CD4-positive, alpha-beta memory T cell (primary cell): ENCODE results near the gene ALDH3A2. TPM values are rescaled to one million over a fixed set of nuclear protein-coding genes. Genes with fewer than 3 reads are reported as not detected.
A peak's percentile ranks its signal among the peaks of the same experiment; 100 is the strongest.
"Not testable (repeated sequence)": the region's sequence is repeated elsewhere in the genome, so short reads cannot be mapped to it uniquely, and the experiment has no call there.

ENCODE experiments used
- CTCF ChIA-PET: fragments of 350-600 bp; sonication (Branson Sonifier 250); formaldehyde crosslinking; loops from one replicate; lab custom pipeline; 2021; ENCODE audit warnings: inconsistent platforms; ENCODE audit not compliant: partially characterized antibody; lab: Charles Lee
- POLR2A ChIA-PET: fragments of 350-600 bp; sonication (Branson Sonifier 250); formaldehyde crosslinking; loops from one replicate; lab custom pipeline; 2021; ENCODE audit not compliant: partially characterized antibody; lab: Charles Lee
- DNase-seq, 5 donors: peaks; one replicate each; pipeline versions ENCODE4 v3.0.0 to v3.0.0-alpha.2; 2020 to 2022; ENCODE audit warnings: mixed read lengths in 1 of 5
- H3K27ac ChIP-seq: one replicate; pipeline ENCODE4 v1.7.0; 2013; ENCODE audit warnings: low read depth, low read length
- H3K27me3 ChIP-seq: 2 replicates; pipeline ENCODE4 v1.7.0; 2013; ENCODE audit warnings: mild to moderate bottlenecking, low read length, moderate library complexity; ENCODE audit not compliant: insufficient read depth
- H3K36me3 ChIP-seq: 2 replicates; pipeline ENCODE4 v1.7.0; 2013; ENCODE audit warnings: mild to moderate bottlenecking, low read length, moderate library complexity; ENCODE audit not compliant: insufficient read depth
- H3K4me1 ChIP-seq: 2 replicates; pipeline ENCODE4 v1.7.0; 2013; ENCODE audit warnings: mild to moderate bottlenecking, low read length, moderate library complexity; ENCODE audit not compliant: insufficient read depth
- H3K4me3 ChIP-seq, 2 donors: one replicate each; pipeline ENCODE4 v1.7.0; 2013; ENCODE audit warnings: low read length in 2 of 2, mild to moderate bottlenecking in 1 of 2
- H3K9me3 ChIP-seq, 2 donors: one replicate each; pipeline ENCODE4 v1.7.0; 2013; ENCODE audit warnings: low read length in 2 of 2, control low read depth in 1 of 2; ENCODE audit not compliant: control insufficient read depth in 1 of 2
- H3K27ac Mint-ChIP-seq, 7 donors: one replicate each; pipeline ENCODE4 v1.8.0; 2020 to 2021; ENCODE audit warnings: mixed read lengths in 7 of 7, mild to moderate bottlenecking in 6 of 7, inconsistent platforms in 3 of 7, moderate library complexity in 3 of 7
- H3K27me3 Mint-ChIP-seq, 2 donors: one replicate each; pipeline ENCODE4 v1.8.0; 2020 to 2021; ENCODE audit warnings: mixed read lengths in 2 of 2
- H3K36me3 Mint-ChIP-seq, 2 donors: one replicate each; pipeline ENCODE4 v1.8.0; 2020 to 2021; ENCODE audit warnings: mixed read lengths in 2 of 2, inconsistent platforms in 1 of 2, mild to moderate bottlenecking in 1 of 2
- H3K4me1 Mint-ChIP-seq, 4 donors: one replicate each; pipeline ENCODE4 v1.8.0; 2020 to 2021; ENCODE audit warnings: mixed read lengths in 4 of 4, mild to moderate bottlenecking in 1 of 4
- H3K4me3 Mint-ChIP-seq, 8 donors: one replicate each; pipeline ENCODE4 v1.8.0; 2020 to 2021; ENCODE audit warnings: mixed read lengths in 8 of 8, mild to moderate bottlenecking in 7 of 8, moderate library complexity in 6 of 8, inconsistent platforms in 3 of 8
- H3K9me3 Mint-ChIP-seq, 8 donors: one replicate each; pipeline ENCODE4 v1.8.0; 2020 to 2021; ENCODE audit warnings: mixed read lengths in 8 of 8, mild to moderate bottlenecking in 5 of 8, inconsistent platforms in 3 of 8, moderate library complexity in 1 of 8
- intact Hi-C: fragments of 100-400 bp; cut with micrococcal nuclease; formaldehyde crosslinking; loops from one replicate; pipeline ENCODE4 v1.15.1; 2023
- polyA plus RNA-seq, 2 donors: library from polyadenylated mRNA; unstranded; fragments of 300-500 nt; fragmentation: Illumina TruSeq; gene quantifications; one replicate each; pipeline ENCODE4 v1.2.3, GENCODE V29; 2021
- total RNA-seq, 2 experiments: library from RNA; stranded (reverse); gene quantifications; one replicate each; pipeline ENCODE4 v1.2.3, GENCODE V29; 2021

ALDH3A2 gene
- total and polyA plus RNA-seq, 4 experiments from 2014 or later = 19.7 to 52.5 (median 35.0) TPM

DNA sequence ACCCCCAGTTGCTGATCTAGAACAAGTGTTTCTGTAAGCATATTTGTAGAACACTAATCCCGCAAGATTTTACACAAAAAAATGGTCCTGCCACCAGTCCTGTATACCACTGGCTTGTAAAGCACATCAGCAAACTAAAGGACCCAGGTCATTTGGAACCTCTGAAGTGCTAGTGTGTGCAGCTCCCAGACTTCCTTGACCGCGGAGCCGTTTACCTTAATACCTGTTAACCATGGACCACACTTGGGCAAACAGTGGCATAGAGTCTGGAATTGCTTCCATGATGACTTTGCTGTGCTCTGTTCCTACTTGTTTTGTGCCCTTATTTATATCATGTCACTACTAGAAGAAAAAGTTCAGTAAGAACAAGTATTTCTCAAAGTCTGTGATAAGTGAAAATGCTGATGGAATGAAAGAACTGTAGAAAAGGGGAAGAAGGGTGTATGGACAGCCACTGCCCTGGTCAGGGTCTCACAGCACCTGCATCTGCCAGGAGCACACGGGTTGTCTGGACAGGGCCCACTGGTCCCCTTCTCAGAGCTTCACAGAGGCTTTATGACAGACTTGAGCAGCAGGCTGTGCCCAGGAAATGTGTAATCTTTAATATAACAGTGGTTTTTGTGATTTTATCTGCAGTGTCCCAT, 29.3 kb downstream of the ALDH3A2 start:
- Histone ChIP-seq H3K4me3 (no peak overlapping the region), H3K9me3 (no peaks in the 10 kb centered on the region), H3K27ac (no peak overlapping the region), H3K4me1 (no peaks in the 10 kb centered on the region), H3K27me3 (no peaks in the 10 kb centered on the region), H3K36me3 (no peaks in the 10 kb centered on the region)
- DNase-seq = no peak
- Mint-ChIP-seq H3K27ac (no peak overlapping the region), H3K27me3 (no peaks in the 10 kb centered on the region), H3K4me3 (no peak overlapping the region), H3K4me1 (peaks cover 0 to 1% (median 0%) of the 10 kb centered on the region in 4 donors), H3K36me3 (peaks cover 22 to 33% of the 10 kb centered on the region in 2 donors), H3K9me3 (no peaks in the 10 kb centered on the region)
- ChIA-PET POLR2A (no interaction called here), CTCF (no interaction called here)
- intact Hi-C loops = no loop called here

- H3K9me3 ChIP-seq = no peaks in the 10 kb centered on the region
- intact Hi-C loops = no loop called here
- H3K36me3 ChIP-seq = no peaks in the 10 kb centered on the region
- H3K4me3 Mint-ChIP-seq = no peak overlapping the region
- H3K36me3 Mint-ChIP-seq = peaks cover 22 to 30% of the 10 kb centered on the region in 2 donors
- no peaks in the 10 kb centered on the region for H3K27me3 Mint-ChIP-seq
- H3K4me1 ChIP-seq = no peaks in the 10 kb centered on the region
- no peaks in the 10 kb centered on the region for H3K27me3 ChIP-seq
- H3K4me3 ChIP-seq = no peak overlapping the region
- H3K9me3 Mint-ChIP-seq = no peaks in the 10 kb centered on the region
- DNase-seq = no peak
- H3K27ac Mint-ChIP-seq = peak overlapping the region in 2 of 7 donors; percentile 23 to 53
- no peak overlapping the region for H3K27ac ChIP-seq
- POLR2A ChIA-PET = no interaction called here
- CTCF ChIA-PET = no interaction called here
- H3K4me1 Mint-ChIP-seq = peaks cover 0 to 1% (median 0%) of the 10 kb centered on the region in 4 donors
These were observed 30.3 kb downstream of the ALDH3A2 start for GRCh38 chr17:19678581-19679453.

DNA sequence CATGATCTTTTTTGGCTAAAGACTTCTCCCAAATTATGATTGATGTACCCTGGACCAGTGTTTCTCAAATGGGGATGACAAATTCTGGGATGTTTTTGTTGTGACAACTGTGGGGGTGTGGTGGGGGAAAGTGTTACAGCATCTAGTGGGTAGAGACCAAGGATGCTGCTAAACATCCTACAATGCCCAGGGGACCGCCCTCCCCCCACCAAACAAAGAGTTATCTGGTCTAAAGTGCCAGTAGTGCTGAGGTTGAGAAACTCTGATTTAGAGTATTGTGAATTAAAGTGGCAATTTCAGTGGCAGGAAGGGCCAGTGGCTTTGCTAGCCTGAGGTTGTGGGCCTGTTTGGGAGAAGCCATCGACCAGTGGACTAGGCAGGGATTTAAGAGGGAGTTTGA, 34.6 kb downstream of the ALDH3A2 start:
- Mint-ChIP-seq H3K4me1 (peaks cover 0 to 1% (median 0%) of the 10 kb centered on the region in 4 donors), H3K4me3 (no peak overlapping the region), H3K36me3 (peaks cover 0 to 2% of the 10 kb centered on the region in 2 donors), H3K27ac (no peak overlapping the region), H3K27me3 (no peaks in the 10 kb centered on the region), H3K9me3 (no peaks in the 10 kb centered on the region)
- Histone ChIP-seq H3K4me3 (no peak overlapping the region), H3K36me3 (no peaks in the 10 kb centered on the region), H3K4me1 (no peaks in the 10 kb centered on the region), H3K27me3 (no peaks in the 10 kb centered on the region), H3K27ac (no peak overlapping the region), H3K9me3 (no peaks in the 10 kb centered on the region)
- CTCF ChIA-PET = interaction anchor here (1.0 kb wide), 1 partner anchor 170 kb away, joined by 3 read pairs; no protein-coding TSS in a partner anchor
- DNase-seq = no peak
- POLR2A ChIA-PET = no interaction called here
- intact Hi-C loops = no loop called here

GRCh38 chr17:19684909-19685580, 36.5 kb downstream of the ALDH3A2 start:
- H3K27ac Mint-ChIP-seq, H3K27me3 ChIP-seq, H3K4me3 Mint-ChIP-seq, H3K4me3 ChIP-seq, H3K4me1 Mint-ChIP-seq, H3K9me3 ChIP-seq, H3K36me3 ChIP-seq, H3K27me3 Mint-ChIP-seq, intact Hi-C loops, H3K36me3 Mint-ChIP-seq, H3K4me1 ChIP-seq, DNase-seq, H3K27ac ChIP-seq, H3K9me3 Mint-ChIP-seq, POLR2A ChIA-PET, CTCF ChIA-PET: not testable (repeated sequence)

- no peak overlapping the region for H3K4me3 ChIP-seq
- CTCF ChIA-PET = interaction anchor here (1.1 kb wide), 1 partner anchor 58 kb away, joined by 3 read pairs; no protein-coding TSS in a partner anchor
- no peaks in the 10 kb centered on the region for H3K27me3 ChIP-seq
- no peaks in the 10 kb centered on the region for H3K9me3 ChIP-seq
- H3K36me3 ChIP-seq = no peaks in the 10 kb centered on the region
- Mint-ChIP-seq H3K36me3 (peaks cover 0 to 2% of the 10 kb centered on the region in 2 donors), H3K27me3 (no peaks in the 10 kb centered on the region), H3K4me1 (no peaks in the 10 kb centered on the region), H3K4me3 (no peak overlapping the region), H3K27ac (no peak overlapping the region), H3K9me3 (no peaks in the 10 kb centered on the region)
- no peak overlapping the region for H3K27ac ChIP-seq
- no peaks in the 10 kb centered on the region for H3K4me1 ChIP-seq
- POLR2A ChIA-PET = no interaction called here
- no peak for DNase-seq
- intact Hi-C loops = no loop called here
These were observed 38.0 kb downstream of the ALDH3A2 start for GRCh38 chr17:19686400-19687090.

DNA sequence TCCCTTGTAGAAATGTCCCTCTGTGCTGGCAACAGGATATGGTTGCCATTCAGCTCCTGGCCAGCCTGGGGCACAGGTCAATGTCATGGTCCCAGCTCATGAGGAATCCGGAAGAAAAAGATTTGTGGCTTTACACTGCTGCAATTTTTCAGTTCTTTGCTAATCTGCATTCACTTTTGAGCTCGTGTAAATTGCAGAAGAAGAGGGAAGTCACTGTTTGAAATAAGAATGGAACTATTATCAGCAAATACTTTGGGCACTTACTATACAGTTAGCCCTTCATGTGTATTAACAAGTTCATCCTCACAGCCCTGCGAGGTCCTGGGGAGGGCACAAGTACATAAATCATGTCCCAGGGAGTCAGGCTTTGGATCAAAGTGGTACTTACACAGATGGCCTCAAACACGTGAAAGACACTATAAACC, 53.7 kb downstream of the ALDH3A2 start:
- Mint-ChIP-seq H3K27ac (no peak overlapping the region), H3K36me3 (no peaks in the 10 kb centered on the region), H3K4me3 (no peak overlapping the region), H3K9me3 (peaks cover 0 to 2% (median 0%) of the 10 kb centered on the region in 8 donors), H3K27me3 (no peaks in the 10 kb centered on the region), H3K4me1 (no peaks in the 10 kb centered on the region)
- H3K9me3 ChIP-seq = no peaks in the 10 kb centered on the region
- no peak overlapping the region for H3K4me3 ChIP-seq
- H3K27me3 ChIP-seq = no peaks in the 10 kb centered on the region
- H3K4me1 ChIP-seq = no peaks in the 10 kb centered on the region
- no peaks in the 10 kb centered on the region for H3K36me3 ChIP-seq
- ChIA-PET CTCF (no interaction called here), POLR2A (interaction anchor here (1.2 to 1.4 kb wide), 2 partner anchors 9 to 54 kb away, joined by 4 to 5 read pairs; partner anchors contain the start of gene ALDH3A2)
- DNase-seq = no peak
- H3K27ac ChIP-seq = no peak overlapping the region
- intact Hi-C loops = no loop called here
